SK-N-SH (cell line): Measurements from ENCODE around the gene SPO11.

Source experiments
- EP300 ChIP-seq, 2 experiments: IDR thresholded peaks; 2 replicates each; pipeline versions ENCODE4 v1.4.0 to v1.6.1; 2012; ENCODE audit warnings: borderline replicate concordance in 1 of 2, low read depth in 1 of 2, low read length in 1 of 2
- EZH2phosphoT487 ChIP-seq: fragments of 200-600 bp; sonication (generic); IDR thresholded peaks from 2 replicates; pipeline ENCODE4 v1.6.1; 2017; ENCODE audit warnings: low read depth, mixed run types, mild to moderate bottlenecking, antibody characterized with exemption, moderate library complexity, borderline replicate concordance
- FOXM1 ChIP-seq: IDR thresholded peaks from 2 replicates; pipeline ENCODE4 v1.4.0; 2012; ENCODE audit warnings: low read depth, mild to moderate bottlenecking
- MXI1 ChIP-seq: IDR thresholded peaks from 2 replicates; pipeline ENCODE4 v1.6.1; 2012; ENCODE audit warnings: mild to moderate bottlenecking, low read depth, low read length, improper control_type of control experiment
- NRF1 ChIP-seq: IDR thresholded peaks from 2 replicates; pipeline ENCODE4 v1.6.1; 2012; ENCODE audit warnings: low read depth, mild to moderate bottlenecking, low read length
- RAD21 ChIP-seq: IDR thresholded peaks from 2 replicates; pipeline ENCODE4 v1.6.1; 2012; ENCODE audit warnings: mild to moderate bottlenecking, low read length
- RCOR1 ChIP-seq: fragments of 150-350 bp; IDR thresholded peaks from 2 replicates; pipeline ENCODE4 v1.6.1; 2017; ENCODE audit warnings: antibody characterized with exemption, low read length
- RXRA ChIP-seq: IDR thresholded peaks from 2 replicates; pipeline ENCODE4 v1.4.0; 2012; ENCODE audit warnings: low read depth, mild to moderate bottlenecking, borderline replicate concordance
- SIN3A ChIP-seq: IDR thresholded peaks from 2 replicates; pipeline ENCODE4 v1.6.1; 2012; ENCODE audit warnings: low read depth, mild to moderate bottlenecking, low read length, moderate library complexity, borderline replicate concordance
- SMC3 ChIP-seq: IDR thresholded peaks from 2 replicates; pipeline ENCODE4 v1.6.1; 2012; ENCODE audit warnings: low read depth, low read length, improper control_type of control experiment
- TF ChIP-seq, protein P1 (sequence below): fragments of 200-600 bp; sonication (generic); IDR thresholded peaks from 2 replicates; pipeline ENCODE4 v1.6.1; 2017; ENCODE audit warnings: antibody characterized with exemption, mild to moderate bottlenecking, moderate library complexity
- TF ChIP-seq, protein P2 (sequence below): IDR thresholded peaks from 2 replicates; pipeline ENCODE4 v1.6.1; 2012; ENCODE audit warnings: mild to moderate bottlenecking, low read depth, low read length, moderate library complexity
- TF ChIP-seq, protein P3 (sequence below): IDR thresholded peaks from 2 replicates; pipeline ENCODE4 v1.4.0; 2012; ENCODE audit warnings: low read depth
- TF ChIP-seq, protein P4 (sequence below): IDR thresholded peaks from 2 replicates; pipeline ENCODE4 v1.4.0; 2012; ENCODE audit warnings: low read depth, borderline replicate concordance

DNA sequence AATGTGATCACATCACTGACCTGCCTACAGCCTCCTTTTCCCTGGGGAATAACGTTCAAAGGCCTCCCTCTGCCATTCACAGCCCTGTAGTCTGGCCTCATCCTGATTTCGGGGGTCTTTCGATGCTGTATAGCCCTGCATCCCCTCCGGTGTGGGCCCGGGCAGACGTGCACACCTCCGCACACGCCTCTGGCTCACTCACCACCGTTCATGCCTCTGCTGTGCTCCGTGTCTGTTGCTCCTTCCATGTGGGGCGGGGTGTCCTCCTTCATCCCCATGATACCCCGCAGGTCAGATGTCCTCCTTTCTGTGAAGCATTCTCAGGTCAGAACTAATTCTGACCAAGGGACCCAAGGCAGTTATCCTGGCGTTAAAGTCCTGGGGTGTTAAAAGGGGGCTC, 47.7 kb downstream of the SPO11 start:
- TF ChIP-seq SMC3 (no peak), EZH2phosphoT487 (no peak), RCOR1 (no peak), FOXM1 (no peak), NRF1 (no peak), RAD21 (no peak), RXRA (no peak), SIN3A (no peak), MXI1 (no peak), EP300 (IDR thresholded peaks at IDR 0.05; ENCODE audit: borderline replicate concordance in 1 of 2, low read depth in 1 of 2, low read length in 1 of 2) (no peak)
- TF ChIP-seq, protein P1, sequence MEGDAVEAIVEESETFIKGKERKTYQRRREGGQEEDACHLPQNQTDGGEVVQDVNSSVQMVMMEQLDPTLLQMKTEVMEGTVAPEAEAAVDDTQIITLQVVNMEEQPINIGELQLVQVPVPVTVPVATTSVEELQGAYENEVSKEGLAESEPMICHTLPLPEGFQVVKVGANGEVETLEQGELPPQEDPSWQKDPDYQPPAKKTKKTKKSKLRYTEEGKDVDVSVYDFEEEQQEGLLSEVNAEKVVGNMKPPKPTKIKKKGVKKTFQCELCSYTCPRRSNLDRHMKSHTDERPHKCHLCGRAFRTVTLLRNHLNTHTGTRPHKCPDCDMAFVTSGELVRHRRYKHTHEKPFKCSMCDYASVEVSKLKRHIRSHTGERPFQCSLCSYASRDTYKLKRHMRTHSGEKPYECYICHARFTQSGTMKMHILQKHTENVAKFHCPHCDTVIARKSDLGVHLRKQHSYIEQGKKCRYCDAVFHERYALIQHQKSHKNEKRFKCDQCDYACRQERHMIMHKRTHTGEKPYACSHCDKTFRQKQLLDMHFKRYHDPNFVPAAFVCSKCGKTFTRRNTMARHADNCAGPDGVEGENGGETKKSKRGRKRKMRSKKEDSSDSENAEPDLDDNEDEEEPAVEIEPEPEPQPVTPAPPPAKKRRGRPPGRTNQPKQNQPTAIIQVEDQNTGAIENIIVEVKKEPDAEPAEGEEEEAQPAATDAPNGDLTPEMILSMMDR: no peak
- TF ChIP-seq, protein P2, sequence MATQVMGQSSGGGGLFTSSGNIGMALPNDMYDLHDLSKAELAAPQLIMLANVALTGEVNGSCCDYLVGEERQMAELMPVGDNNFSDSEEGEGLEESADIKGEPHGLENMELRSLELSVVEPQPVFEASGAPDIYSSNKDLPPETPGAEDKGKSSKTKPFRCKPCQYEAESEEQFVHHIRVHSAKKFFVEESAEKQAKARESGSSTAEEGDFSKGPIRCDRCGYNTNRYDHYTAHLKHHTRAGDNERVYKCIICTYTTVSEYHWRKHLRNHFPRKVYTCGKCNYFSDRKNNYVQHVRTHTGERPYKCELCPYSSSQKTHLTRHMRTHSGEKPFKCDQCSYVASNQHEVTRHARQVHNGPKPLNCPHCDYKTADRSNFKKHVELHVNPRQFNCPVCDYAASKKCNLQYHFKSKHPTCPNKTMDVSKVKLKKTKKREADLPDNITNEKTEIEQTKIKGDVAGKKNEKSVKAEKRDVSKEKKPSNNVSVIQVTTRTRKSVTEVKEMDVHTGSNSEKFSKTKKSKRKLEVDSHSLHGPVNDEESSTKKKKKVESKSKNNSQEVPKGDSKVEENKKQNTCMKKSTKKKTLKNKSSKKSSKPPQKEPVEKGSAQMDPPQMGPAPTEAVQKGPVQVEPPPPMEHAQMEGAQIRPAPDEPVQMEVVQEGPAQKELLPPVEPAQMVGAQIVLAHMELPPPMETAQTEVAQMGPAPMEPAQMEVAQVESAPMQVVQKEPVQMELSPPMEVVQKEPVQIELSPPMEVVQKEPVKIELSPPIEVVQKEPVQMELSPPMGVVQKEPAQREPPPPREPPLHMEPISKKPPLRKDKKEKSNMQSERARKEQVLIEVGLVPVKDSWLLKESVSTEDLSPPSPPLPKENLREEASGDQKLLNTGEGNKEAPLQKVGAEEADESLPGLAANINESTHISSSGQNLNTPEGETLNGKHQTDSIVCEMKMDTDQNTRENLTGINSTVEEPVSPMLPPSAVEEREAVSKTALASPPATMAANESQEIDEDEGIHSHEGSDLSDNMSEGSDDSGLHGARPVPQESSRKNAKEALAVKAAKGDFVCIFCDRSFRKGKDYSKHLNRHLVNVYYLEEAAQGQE: no peak
- TF ChIP-seq, protein P3, sequence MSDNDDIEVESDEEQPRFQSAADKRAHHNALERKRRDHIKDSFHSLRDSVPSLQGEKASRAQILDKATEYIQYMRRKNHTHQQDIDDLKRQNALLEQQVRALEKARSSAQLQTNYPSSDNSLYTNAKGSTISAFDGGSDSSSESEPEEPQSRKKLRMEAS: no peak
- TF ChIP-seq, protein P4, sequence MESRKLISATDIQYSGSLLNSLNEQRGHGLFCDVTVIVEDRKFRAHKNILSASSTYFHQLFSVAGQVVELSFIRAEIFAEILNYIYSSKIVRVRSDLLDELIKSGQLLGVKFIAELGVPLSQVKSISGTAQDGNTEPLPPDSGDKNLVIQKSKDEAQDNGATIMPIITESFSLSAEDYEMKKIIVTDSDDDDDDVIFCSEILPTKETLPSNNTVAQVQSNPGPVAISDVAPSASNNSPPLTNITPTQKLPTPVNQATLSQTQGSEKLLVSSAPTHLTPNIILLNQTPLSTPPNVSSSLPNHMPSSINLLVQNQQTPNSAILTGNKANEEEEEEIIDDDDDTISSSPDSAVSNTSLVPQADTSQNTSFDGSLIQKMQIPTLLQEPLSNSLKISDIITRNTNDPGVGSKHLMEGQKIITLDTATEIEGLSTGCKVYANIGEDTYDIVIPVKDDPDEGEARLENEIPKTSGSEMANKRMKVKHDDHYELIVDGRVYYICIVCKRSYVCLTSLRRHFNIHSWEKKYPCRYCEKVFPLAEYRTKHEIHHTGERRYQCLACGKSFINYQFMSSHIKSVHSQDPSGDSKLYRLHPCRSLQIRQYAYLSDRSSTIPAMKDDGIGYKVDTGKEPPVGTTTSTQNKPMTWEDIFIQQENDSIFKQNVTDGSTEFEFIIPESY: no peak
